Epithelial cell of proximal tubule (primary cell): ENCODE measurements around the gene GDPD3. TPM values are rescaled to one million over a fixed set of nuclear protein-coding genes. Genes with fewer than 3 reads are reported as not detected.

ENCODE experiments used
- DNase-seq: peaks from one replicate; pipeline ENCODE4 v3.0.0-alpha.2; 2011; ENCODE audit warnings: low read depth
- H3K4me3 ChIP-seq: 2 replicates; pipeline ENCODE4 v1.5.1; 2011; ENCODE audit warnings: low read depth, mild to moderate bottlenecking, low read length
- total RNA-seq: library from RNA; depleted of rRNA; stranded (reverse); fragments of >200 nt; gene quantifications from 2 replicates; pipeline ENCODE4 v1.2.3, GENCODE V29; 2015
- TF ChIP-seq, protein P1 (sequence below): conservative IDR thresholded peaks from 2 replicates; pipeline ENCODE4 v1.5.1; 2012; ENCODE audit warnings: low read depth, mild to moderate bottlenecking, low read length

Gene GDPD3
- total RNA-seq, 1 donor from 2014 or later, result not detected

DNA sequence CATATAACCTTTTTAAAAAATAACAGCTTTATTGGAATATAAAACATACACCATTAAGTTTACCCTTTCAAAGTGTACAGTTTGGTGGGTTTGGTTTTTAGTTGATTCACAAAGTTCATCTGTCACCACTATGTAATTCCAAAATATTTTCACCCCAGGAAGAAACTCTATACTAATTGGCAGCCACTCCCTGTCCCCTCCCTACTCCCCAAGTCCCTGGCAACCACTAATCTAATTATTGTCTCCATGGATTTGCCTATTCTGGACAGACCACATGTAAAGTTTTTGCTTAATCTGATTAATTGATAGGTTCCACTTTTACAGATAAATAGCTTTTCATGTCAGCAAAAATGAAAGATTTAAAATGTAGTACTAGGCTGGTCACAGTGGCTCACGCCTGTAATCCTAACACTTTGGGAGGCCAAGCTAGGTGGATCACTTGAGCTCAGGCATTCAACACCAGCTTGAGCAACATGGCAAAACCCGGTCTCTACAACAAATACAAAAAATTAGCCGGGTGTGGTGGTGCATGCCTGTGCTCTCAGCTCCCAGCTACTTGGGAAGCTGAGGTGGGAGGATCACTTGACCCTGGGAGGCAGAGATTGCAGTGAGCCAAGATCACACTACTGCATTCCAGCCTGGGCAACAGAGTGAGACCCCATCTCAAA, 34.6 kb upstream of the GDPD3 start:
- TF ChIP-seq, protein P1, sequence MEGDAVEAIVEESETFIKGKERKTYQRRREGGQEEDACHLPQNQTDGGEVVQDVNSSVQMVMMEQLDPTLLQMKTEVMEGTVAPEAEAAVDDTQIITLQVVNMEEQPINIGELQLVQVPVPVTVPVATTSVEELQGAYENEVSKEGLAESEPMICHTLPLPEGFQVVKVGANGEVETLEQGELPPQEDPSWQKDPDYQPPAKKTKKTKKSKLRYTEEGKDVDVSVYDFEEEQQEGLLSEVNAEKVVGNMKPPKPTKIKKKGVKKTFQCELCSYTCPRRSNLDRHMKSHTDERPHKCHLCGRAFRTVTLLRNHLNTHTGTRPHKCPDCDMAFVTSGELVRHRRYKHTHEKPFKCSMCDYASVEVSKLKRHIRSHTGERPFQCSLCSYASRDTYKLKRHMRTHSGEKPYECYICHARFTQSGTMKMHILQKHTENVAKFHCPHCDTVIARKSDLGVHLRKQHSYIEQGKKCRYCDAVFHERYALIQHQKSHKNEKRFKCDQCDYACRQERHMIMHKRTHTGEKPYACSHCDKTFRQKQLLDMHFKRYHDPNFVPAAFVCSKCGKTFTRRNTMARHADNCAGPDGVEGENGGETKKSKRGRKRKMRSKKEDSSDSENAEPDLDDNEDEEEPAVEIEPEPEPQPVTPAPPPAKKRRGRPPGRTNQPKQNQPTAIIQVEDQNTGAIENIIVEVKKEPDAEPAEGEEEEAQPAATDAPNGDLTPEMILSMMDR, result no peak
- no peak for DNase-seq
- H3K4me3 ChIP-seq, result no peak overlapping the region

DNA sequence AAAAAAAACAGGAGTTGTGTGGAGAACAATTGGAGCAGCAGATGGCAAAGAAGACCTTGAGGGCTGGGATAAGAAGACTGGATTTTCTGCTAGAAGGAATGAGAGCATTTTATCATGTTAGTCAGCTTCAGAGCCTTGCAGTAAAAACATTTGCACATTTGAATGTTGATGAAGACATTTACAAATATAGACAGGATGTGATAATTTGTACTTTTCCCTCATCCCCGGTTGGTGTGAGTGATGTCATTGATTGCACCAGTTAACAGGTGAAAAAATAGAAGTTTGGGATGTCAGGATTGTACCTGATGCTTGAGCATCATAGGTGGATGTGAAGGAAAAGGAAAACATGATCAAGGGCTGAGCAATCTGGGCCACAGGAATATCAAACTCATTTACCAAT, 32.3 kb upstream of the GDPD3 start:
- no peak overlapping the region for H3K4me3 ChIP-seq
- TF ChIP-seq, protein P1, result no peak
- no peak for DNase-seq

DNA sequence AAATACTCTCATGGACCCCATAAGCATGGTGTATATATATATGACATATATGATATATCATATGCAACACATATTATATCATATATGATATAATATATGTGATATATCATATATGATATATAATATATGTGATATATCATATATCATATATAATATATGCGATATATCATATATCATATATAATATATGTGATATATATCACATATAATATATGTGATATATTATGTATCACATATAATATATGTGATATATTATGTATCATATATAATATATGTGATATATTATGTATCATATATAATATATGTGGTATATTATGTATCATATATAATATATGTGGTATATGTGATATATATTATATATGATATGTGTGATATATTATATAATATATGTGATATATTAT, 31.6 kb upstream of the GDPD3 start:
- no peak for DNase-seq
- H3K4me3 ChIP-seq, result no peak overlapping the region
- TF ChIP-seq, protein P1, result no peak

DNA sequence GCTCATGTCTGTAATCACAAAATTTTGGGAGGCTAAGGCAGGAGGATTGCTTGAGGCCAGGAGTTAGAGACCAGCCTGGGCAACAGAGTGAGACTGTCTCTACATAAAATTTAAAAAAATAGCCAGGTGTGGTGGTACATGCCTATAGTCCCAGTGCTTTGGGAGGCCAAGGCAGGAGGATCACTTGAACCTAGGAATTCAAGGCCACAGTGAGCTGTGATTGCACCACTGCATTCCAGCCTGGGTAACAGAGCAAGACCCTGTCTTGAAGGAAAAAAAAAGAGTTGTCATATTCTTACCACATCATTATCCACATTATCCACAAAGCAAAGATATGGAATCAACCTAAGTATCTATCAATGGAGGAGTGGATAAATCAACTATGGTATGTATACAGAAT, 30.7 kb upstream of the GDPD3 start:
- TF ChIP-seq, protein P1, result no peak
- no peak overlapping the region for H3K4me3 ChIP-seq
- no peak for DNase-seq

DNA sequence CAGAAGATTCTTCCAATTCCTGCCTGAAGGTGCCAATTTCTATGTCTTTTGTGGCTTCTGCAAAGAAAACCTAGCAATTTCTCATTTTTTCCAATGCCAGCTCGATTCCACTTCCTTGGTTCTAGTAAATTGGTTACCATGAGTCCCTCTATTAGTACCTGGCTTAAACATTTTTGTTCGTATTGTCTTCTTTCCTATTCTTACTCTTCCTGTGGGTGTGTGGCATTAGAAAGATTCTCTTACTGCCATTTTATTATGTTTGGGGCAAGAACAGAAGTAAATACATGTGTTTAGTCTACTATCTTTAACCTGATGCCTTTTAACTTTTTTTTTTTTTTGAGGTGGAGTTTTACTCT, 30.0 kb upstream of the GDPD3 start:
- TF ChIP-seq, protein P1, result no peak
- no peak overlapping the region for H3K4me3 ChIP-seq
- DNase-seq, result no peak

DNA sequence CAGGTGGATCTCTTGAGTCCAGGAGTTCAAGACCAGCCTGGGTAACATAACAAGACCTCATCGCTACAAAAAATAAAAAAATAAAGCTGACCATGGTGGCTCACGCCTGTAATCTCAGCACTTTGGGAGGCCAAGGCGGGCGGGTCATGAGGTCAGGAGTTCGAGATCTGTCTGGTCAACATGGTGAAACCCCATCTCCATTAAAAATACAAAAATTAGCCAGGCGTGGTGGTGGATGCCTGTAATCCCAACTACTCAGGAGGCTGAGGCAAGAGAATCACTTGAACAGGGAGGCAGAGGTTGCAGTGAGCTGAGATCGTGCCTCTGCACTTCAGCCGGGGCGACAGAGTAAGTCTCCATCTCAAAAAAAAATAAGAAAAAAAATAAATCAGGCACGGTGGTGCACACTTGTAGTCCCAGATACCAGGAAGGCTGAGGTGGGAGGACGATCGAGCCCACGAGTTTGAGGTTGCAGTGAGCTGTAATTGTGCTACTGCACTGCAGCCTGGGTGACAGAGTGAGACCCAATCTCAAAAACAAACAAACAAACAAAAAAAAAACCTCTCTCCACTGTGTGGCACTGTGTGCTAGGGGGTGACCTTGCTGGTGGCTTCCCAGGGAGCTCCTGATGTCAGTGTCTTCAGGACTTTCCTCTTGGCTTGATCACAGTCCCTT, 29.5 kb upstream of the GDPD3 start:
- no peak for DNase-seq
- TF ChIP-seq, protein P1, result peak; percentile 23
- no peak overlapping the region for H3K4me3 ChIP-seq

DNA sequence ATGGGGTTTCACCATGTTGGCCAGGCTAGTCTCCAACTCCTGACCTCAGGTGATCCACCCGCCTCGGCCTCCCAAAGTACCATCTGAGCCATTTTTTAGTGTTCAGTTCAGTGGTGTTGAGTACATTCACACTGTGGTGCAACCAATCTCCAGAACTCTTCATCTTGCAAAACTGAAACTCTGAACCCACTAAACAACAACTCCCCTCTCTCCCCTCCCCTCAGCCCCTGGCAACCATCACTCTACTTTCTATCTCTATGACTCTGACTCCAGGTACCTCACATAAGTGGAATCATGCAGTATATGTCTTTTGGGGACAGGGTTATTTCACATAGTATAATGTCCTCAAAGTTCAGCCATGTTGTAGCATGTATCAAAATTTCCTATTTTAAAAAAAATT, 28.4 kb upstream of the GDPD3 start:
- no peak overlapping the region for H3K4me3 ChIP-seq
- no peak for DNase-seq
- TF ChIP-seq, protein P1, result no peak
